Activated CD8-positive, alpha-beta T cell treated with anti-CD3 and anti-CD28 coated beads, Interleukin-2, amount 10 ng/mL, durations not matched to agents 7 days and 5 days (primary cell): ENCODE data around the gene HSD17B8. TPM values are rescaled to one million over a fixed set of nuclear protein-coding genes. Genes with fewer than 3 reads are reported as not detected.

Source experiments
- ATAC-seq: fragments of 150-1000 bp; cut with Tn5 transposase; one replicate; pipeline ENCODE4 v1.10.0; 2021; ENCODE audit warnings: moderate library complexity
- CTCF ChIA-PET: fragments of 350-600 bp; sonication (Branson Sonifier 250); formaldehyde crosslinking; loops from one replicate; lab custom pipeline; 2021; ENCODE audit warnings: antibody characterized with exemption; lab: Charles Lee
- POLR2A ChIA-PET: fragments of 350-600 bp; sonication (Branson Sonifier 250); formaldehyde crosslinking; loops from one replicate; lab custom pipeline; 2021; ENCODE audit warnings: antibody characterized with exemption; lab: Charles Lee
- DNase-seq: peaks from one replicate; pipeline ENCODE4 v3.0.0-alpha.2; 2020
- H3K27ac Mint-ChIP-seq: one replicate; pipeline ENCODE4 v1.8.0; 2021; ENCODE audit warnings: mild to moderate bottlenecking, mixed read lengths
- H3K27me3 Mint-ChIP-seq: one replicate; pipeline ENCODE4 v1.8.0; 2021; ENCODE audit warnings: low read depth, mixed read lengths
- H3K36me3 Mint-ChIP-seq: one replicate; pipeline ENCODE4 v1.8.0; 2021; ENCODE audit warnings: low read depth, mixed read lengths
- H3K4me1 Mint-ChIP-seq: one replicate; pipeline ENCODE4 v1.8.0; 2021; ENCODE audit warnings: low read depth, mixed read lengths
- H3K4me3 Mint-ChIP-seq: one replicate; pipeline ENCODE4 v1.8.0; 2021; ENCODE audit warnings: mild to moderate bottlenecking, mixed read lengths
- H3K9me3 Mint-ChIP-seq: one replicate; pipeline ENCODE4 v1.8.0; 2022; ENCODE audit warnings: mixed read lengths; ENCODE audit not compliant: insufficient read depth
- total RNA-seq, 2 experiments: library from RNA; stranded (reverse); gene quantifications; one replicate each; pipeline ENCODE4 v1.2.3, GENCODE V29; 2021

HSD17B8 gene
- total RNA-seq, result 10 to 100 TPM; 13.9 to 14.1 TPM

GRCh38 chr6:33204415-33205190 lies at the start of gene HSD17B8:
Gene HSD17B8 (plus strand): TSS chr6:33204655. CDS start chr6:33204669, 14 bp downstream.
- Mint-ChIP-seq H3K4me1 (peaks cover 70% of the 10 kb centered on the region), H3K27me3 (no peaks in the 10 kb centered on the region), H3K27ac (peak within 1 kb of the TSS; percentile 92), H3K9me3 (no peaks in the 10 kb centered on the region), H3K4me3 (peak within 1 kb of the TSS; percentile 91), H3K36me3 (peaks cover 40% of the 10 kb centered on the region)
- POLR2A ChIA-PET, result interaction anchor here (0.9 to 2.4 kb wide), 4 partner anchors 8 to 233 kb away, joined by 3 to 12 read pairs (median 6); partner anchors contain the start of genes RPS18 and VPS52
- DNase-seq, result peak; percentile 94
- peak; percentile 71 for ATAC-seq
- CTCF ChIA-PET, result interaction anchor here (1.0 to 2.4 kb wide), 3 partner anchors 10 to 44 kb away, joined by 4 to 28 read pairs (median 9); no protein-coding TSS in a partner anchor

- Mint-ChIP-seq H3K27ac (no peak overlapping the region), H3K4me3 (no peak overlapping the region), H3K4me1 (peaks cover 12% of the 10 kb centered on the region), H3K9me3 (peaks cover 10% of the 10 kb centered on the region), H3K36me3 (peaks cover 2% of the 10 kb centered on the region), H3K27me3 (peaks cover 7% of the 10 kb centered on the region)
- ChIA-PET CTCF (interaction anchor here (1.0 to 8.4 kb wide), 4 partner anchors 30 to 91 kb away, joined by 3 to 105 read pairs (median 4); no protein-coding TSS in a partner anchor), POLR2A (no interaction called here)
- DNase-seq (no peak), ATAC-seq (no peak)
These were observed 47.9 kb upstream of the HSD17B8 start for GRCh38 chr6:33156561-33156960.

GRCh38 chr6:33156964-33157363 lies 47.5 kb upstream of the HSD17B8 start:
- Mint-ChIP-seq H3K27me3 (peaks cover 7% of the 10 kb centered on the region), H3K9me3 (peaks cover 7% of the 10 kb centered on the region), H3K27ac (no peak overlapping the region), H3K4me3 (no peak overlapping the region), H3K4me1 (peaks cover 16% of the 10 kb centered on the region), H3K36me3 (peaks cover 2% of the 10 kb centered on the region)
- CTCF ChIA-PET, result interaction anchor here (0.7 to 8.4 kb wide), 6 partner anchors 9 to 91 kb away, joined by 3 to 105 read pairs (median 4); no protein-coding TSS in a partner anchor
- POLR2A ChIA-PET, result no interaction called here
- ATAC-seq (no peak), DNase-seq (no peak)

- H3K4me3 Mint-ChIP-seq, result no peak overlapping the region
- H3K27ac Mint-ChIP-seq, result no peak overlapping the region
- POLR2A ChIA-PET, result no interaction called here
- CTCF ChIA-PET, result interaction anchor here (1.1 to 8.4 kb wide), 10 partner anchors 13 to 110 kb away, joined by 4 to 105 read pairs (median 8); partner anchors contain the start of genes RXRB and SLC39A7
- H3K9me3 Mint-ChIP-seq, result no peaks in the 10 kb centered on the region
- H3K27me3 Mint-ChIP-seq, result peaks cover 3% of the 10 kb centered on the region
- no peak for DNase-seq
- peaks cover 20% of the 10 kb centered on the region for H3K4me1 Mint-ChIP-seq
- no peak for ATAC-seq
- no peaks in the 10 kb centered on the region for H3K36me3 Mint-ChIP-seq
These were observed 44.4 kb upstream of the HSD17B8 start for GRCh38 chr6:33160096-33160495.

GRCh38 chr6:33160728-33161344 lies 43.6 kb upstream of the HSD17B8 start:
- H3K4me3 Mint-ChIP-seq, result peak overlapping the region; percentile 80
- H3K4me1 Mint-ChIP-seq, result peaks cover 20% of the 10 kb centered on the region
- DNase-seq (no peak), ATAC-seq (peak; percentile 14)
- H3K27ac Mint-ChIP-seq, result peak overlapping the region; percentile 89
- H3K9me3 Mint-ChIP-seq, result no peaks in the 10 kb centered on the region
- ChIA-PET CTCF (interaction anchor here (1.0 to 8.4 kb wide), 19 partner anchors 9 to 142 kb away, joined by 3 to 105 read pairs (median 5); partner anchors contain the start of genes B3GALT4, RXRB and SLC39A7), POLR2A (interaction anchor here (1.1 kb wide), 1 partner anchor 139 kb away, joined by 3 read pairs; no protein-coding TSS in a partner anchor)
- H3K36me3 Mint-ChIP-seq, result no peaks in the 10 kb centered on the region
- peaks cover 3% of the 10 kb centered on the region for H3K27me3 Mint-ChIP-seq

GRCh38 chr6:33161354-33162331 lies 42.8 kb upstream of the HSD17B8 start:
- ATAC-seq, result peak; percentile 98
- H3K9me3 Mint-ChIP-seq, result no peaks in the 10 kb centered on the region
- CTCF ChIA-PET, result interaction anchor here (1.0 to 8.4 kb wide), 21 partner anchors 10 to 143 kb away, joined by 3 to 105 read pairs (median 4); partner anchors contain the start of genes B3GALT4, RXRB, SLC39A7 and VPS52
- H3K27ac Mint-ChIP-seq, result peak overlapping the region; percentile 89
- peak; percentile 87 for DNase-seq
- peaks cover 3% of the 10 kb centered on the region for H3K27me3 Mint-ChIP-seq
- peaks cover 20% of the 10 kb centered on the region for H3K4me1 Mint-ChIP-seq
- H3K4me3 Mint-ChIP-seq, result peak overlapping the region; percentile 80
- no peaks in the 10 kb centered on the region for H3K36me3 Mint-ChIP-seq
- POLR2A ChIA-PET, result interaction anchor here (0.6 to 1.1 kb wide), 2 partner anchors 138 to 148 kb away, joined by 3 read pairs; no protein-coding TSS in a partner anchor

GRCh38 chr6:33163540-33163939 lies 40.9 kb upstream of the HSD17B8 start:
- DNase-seq, result no peak
- peaks cover 3% of the 10 kb centered on the region for H3K27me3 Mint-ChIP-seq
- CTCF ChIA-PET, result interaction anchor here (1.1 to 8.4 kb wide), 2 partner anchors 38 to 84 kb away, joined by 3 to 105 read pairs; no protein-coding TSS in a partner anchor
- H3K36me3 Mint-ChIP-seq, result no peaks in the 10 kb centered on the region
- no peak for ATAC-seq
- H3K4me1 Mint-ChIP-seq, result peaks cover 20% of the 10 kb centered on the region
- no peak overlapping the region for H3K4me3 Mint-ChIP-seq
- no peak overlapping the region for H3K27ac Mint-ChIP-seq
- POLR2A ChIA-PET, result interaction anchor here (0.8 kb wide), 1 partner anchor 44 kb away, joined by 4 read pairs; no protein-coding TSS in a partner anchor
- H3K9me3 Mint-ChIP-seq, result no peaks in the 10 kb centered on the region

GRCh38 chr6:33164176-33164575 lies 40.3 kb upstream of the HSD17B8 start:
- H3K4me1 Mint-ChIP-seq, result peaks cover 20% of the 10 kb centered on the region
- CTCF ChIA-PET, result interaction anchor here (1.1 to 8.4 kb wide), 2 partner anchors 39 to 83 kb away, joined by 3 to 105 read pairs; no protein-coding TSS in a partner anchor
- H3K27me3 Mint-ChIP-seq, result no peaks in the 10 kb centered on the region
- no peak for ATAC-seq
- DNase-seq, result no peak
- POLR2A ChIA-PET, result interaction anchor here (0.8 to 1.3 kb wide), 2 partner anchors 43 to 192 kb away, joined by 4 read pairs; no protein-coding TSS in a partner anchor
- H3K9me3 Mint-ChIP-seq, result no peaks in the 10 kb centered on the region
- no peaks in the 10 kb centered on the region for H3K36me3 Mint-ChIP-seq
- H3K27ac Mint-ChIP-seq, result no peak overlapping the region
- no peak overlapping the region for H3K4me3 Mint-ChIP-seq

- no peak overlapping the region for H3K4me3 Mint-ChIP-seq
- H3K36me3 Mint-ChIP-seq, result no peaks in the 10 kb centered on the region
- no peak for DNase-seq
- H3K4me1 Mint-ChIP-seq, result peaks cover 20% of the 10 kb centered on the region
- ChIA-PET CTCF (interaction anchor here (8.4 kb wide), 1 partner anchor 83 kb away, joined by 105 read pairs; no protein-coding TSS in a partner anchor), POLR2A (interaction anchor here (1.3 kb wide), 1 partner anchor 193 kb away, joined by 4 read pairs; no protein-coding TSS in a partner anchor)
- ATAC-seq, result no peak
- no peak overlapping the region for H3K27ac Mint-ChIP-seq
- H3K9me3 Mint-ChIP-seq, result no peaks in the 10 kb centered on the region
- H3K27me3 Mint-ChIP-seq, result no peaks in the 10 kb centered on the region
These were observed 39.6 kb upstream of the HSD17B8 start for GRCh38 chr6:33164665-33165373.
